Brain pericyte (primary cell): Measurements from ENCODE around the gene MTURN.
"Not testable (repeated sequence)": the region's sequence is repeated elsewhere in the genome, so short reads cannot be mapped to it uniquely, and the experiment has no call there.

Source experiments
- DNase-seq: peaks from one replicate; pipeline ENCODE4 v3.0.0-alpha.2; 2012; ENCODE audit warnings: low read depth, low spot score

Gene MTURN

DNA sequence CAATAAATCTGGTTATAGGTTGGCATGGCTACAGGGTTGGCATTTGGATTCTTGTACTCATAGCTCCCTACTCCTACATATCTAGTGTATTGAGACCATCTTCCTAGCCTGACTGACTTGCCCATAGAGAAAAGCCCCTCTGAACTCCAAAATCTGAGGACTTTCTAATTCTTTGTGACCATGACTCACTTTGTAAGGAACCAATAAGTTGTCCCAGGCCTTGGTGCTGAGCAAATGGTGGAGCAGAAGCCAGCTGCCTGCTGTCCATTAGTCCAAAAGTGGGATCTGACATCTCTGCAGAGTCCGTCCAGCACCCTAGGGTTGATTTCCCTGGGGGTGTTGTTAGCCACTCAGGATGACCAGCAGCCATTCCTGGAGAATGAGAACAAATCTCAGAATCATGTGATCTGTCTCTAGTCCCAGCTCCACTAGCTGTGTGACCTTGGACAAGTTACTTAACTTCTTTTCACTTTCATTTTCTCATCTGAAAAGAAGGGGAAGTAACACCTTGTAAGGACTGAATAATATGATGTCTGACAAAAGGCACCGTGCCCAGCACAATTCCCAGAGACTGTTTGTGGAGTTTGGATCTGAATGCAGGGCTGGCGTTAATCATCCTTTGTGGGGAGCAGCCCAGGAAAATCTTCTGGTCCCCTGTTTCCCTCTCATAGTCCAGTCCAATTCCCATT, 44.1 kb downstream of the MTURN start:
- DNase-seq: no peak

- DNase-seq: no peak
These were observed 45.9 kb downstream of the MTURN start for GRCh38 chr7:30180718-30181117.

DNA sequence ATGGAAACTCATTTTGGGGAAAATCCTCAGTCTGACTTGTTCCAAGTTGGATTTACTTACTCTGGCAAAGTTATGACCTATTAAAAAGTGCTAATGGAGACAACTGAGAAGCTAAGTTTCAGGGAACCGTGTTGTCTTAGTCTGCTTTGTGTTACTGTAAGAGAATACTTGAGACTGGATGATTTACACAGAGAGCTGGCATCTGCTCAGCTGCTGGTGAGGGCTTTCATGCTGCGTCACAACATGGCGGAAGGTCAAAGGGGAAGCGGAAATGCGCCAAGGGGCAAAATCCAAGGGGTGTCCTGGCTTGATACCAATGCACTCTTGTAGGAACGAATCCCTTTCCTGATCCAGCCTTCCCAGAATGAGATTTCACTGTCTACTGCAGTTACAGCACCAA, 46.4 kb downstream of the MTURN start:
- no peak for DNase-seq

GRCh38 chr7:30181736-30182522, 47.1 kb downstream of the MTURN start:
- no peak for DNase-seq

DNA sequence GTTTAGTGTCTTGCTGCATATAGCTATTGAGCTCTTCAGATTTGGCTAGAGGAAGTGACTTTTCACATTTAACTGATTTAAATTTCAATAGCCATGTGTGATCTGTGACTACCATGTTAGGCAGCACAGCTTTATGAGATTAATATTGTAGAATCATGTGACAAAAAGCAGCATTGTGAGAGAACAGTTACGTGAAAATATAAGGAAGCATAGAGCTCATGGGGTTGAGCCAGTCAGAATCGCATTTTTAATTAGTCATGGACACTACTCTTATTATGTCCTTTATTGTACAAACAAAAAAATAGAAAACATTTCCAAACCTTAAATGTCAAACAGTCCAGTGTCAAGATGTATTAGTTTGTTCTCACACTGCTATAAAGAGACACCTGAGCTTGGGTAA, 48.0 kb downstream of the MTURN start:
- DNase-seq: no peak

GRCh38 chr7:30183749-30184369, 49.1 kb downstream of the MTURN start:
- no peak for DNase-seq

- DNase-seq: no peak
These were observed 50.2 kb downstream of the MTURN start for GRCh38 chr7:30184791-30185487.

GRCh38 chr7:30185496-30185895, 50.7 kb downstream of the MTURN start:
- no peak for DNase-seq

GRCh38 chr7:30186725-30187124, 51.9 kb downstream of the MTURN start:
- no peak for DNase-seq

- no peak for DNase-seq
These were observed 52.7 kb downstream of the MTURN start for GRCh38 chr7:30187513-30187912.

DNA sequence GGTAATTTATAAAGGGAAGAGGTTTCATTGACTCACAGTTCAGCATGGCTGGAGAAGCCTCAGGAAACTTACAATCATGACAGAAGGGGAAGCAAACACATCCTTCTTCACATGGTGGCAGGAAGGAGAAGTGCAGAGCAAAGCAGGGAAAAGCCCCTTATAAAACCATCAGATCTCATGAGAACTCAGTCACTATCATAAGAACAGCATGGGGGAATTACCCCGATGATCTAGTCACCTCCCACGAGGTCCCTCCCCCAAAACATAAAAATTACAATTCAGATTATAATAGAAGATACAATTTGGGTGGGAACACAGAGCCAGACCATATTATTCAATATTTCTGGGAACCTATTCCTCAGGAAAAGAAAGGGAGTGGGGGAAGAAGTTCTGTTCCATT, 53.6 kb downstream of the MTURN start:
- not testable (repeated sequence) for DNase-seq

DNA sequence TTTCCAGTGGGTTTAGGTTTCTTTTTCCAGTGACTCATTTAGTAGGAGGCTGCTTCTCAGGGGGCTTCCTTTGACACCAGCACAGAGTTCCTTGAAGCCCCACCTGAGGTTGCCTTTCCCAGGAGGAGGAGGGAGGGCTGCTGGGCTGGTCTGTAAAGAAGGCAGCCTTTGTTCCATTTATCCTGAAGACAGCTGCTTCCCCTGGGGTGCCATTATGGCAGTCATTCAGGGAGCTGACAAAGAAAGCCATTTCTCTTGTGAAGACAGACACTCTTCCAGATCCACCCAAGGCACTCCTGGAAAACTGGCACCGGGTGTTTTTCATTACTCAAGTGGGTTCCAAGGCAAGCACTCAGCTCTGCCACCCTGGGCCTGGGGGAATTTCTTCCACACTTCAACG, 54.0 kb downstream of the MTURN start:
- DNase-seq: no peak

DNA sequence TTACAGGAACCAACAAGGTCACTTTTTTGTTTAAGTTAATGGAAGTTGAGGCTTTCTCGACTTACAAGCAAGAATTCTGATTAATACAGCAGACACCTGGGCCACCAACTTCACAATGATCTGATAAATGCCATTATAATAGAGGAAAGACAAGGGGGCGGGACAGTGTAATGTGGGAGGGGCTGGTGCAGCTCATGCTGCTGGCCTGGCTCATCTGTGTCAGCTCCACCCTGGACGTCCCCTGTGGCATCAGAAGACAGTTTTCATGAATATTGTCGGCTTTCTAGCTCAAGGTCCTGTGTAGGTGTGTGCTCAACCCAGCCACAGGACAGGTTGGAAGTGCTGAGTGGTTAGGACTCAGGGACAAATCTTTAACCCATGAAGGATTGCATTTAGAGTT, 57.0 kb downstream of the MTURN start:
- DNase-seq: no peak

- no peak for DNase-seq
These were observed 58.7 kb downstream of the MTURN start for GRCh38 chr7:30193336-30193943.

DNA sequence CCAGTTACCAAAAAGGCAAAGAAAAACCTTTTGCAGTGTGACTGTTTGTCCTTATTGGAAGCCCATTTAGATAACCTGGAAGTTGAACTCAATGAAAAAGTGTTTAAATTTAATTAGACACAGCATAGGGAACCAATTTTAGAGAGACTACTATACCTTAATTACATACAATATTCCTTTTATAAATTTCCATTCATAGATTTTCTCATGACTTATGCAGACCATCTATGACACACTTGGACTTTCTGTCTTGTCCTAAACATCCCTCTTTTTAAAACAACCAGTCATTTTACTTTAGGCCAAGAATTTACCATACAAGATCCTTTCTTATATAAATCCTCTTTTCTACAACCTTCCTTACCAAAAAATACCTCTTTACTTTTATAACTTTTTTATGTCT, 61.6 kb downstream of the MTURN start:
- DNase-seq: no peak

GRCh38 chr7:30197438-30197837, 62.7 kb downstream of the MTURN start:
- DNase-seq: no peak

DNA sequence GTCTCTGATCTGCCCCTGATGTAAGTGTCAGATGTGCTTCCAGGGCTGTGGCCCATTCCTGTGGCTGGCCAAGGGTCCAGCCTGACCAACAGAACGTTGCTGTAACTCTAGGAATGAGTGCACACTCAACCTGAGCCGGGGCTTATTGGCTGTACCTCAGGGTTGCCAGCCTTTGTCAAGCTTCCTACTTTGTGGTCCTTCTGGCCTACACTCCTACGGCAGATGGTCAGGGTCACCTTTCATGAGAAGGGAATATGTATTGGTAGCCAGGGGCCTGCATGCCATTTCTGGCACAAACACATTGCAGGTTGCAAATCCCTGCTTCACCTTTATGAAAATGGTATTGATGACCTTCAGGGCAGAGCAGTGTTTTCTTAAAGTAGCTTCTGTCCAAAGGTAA, 64.5 kb downstream of the MTURN start:
- DNase-seq: no peak

DNA sequence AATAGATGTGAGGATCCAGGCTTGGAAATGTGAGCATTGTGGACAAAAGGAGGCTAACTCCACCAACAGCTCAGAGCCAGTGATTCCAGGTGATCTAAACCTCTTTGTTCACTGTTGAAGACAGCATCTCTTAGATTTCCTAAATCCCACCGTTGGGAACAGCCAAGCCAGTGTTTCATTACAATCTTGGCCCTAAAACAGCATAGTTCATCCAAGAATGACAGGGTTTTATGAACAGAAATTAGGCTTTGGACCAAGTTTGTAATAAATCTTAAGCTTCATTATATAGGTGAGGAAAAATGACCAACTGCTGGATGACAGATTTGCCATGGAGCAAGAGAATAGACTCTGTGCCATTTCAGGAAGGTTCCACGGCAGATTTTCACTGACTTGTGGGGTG, 65.8 kb downstream of the MTURN start:
- DNase-seq: no peak

GRCh38 chr7:30201161-30201666, 66.4 kb downstream of the MTURN start:
- DNase-seq: no peak

- DNase-seq: no peak
These were observed 67.1 kb downstream of the MTURN start for GRCh38 chr7:30201921-30202320.

DNA sequence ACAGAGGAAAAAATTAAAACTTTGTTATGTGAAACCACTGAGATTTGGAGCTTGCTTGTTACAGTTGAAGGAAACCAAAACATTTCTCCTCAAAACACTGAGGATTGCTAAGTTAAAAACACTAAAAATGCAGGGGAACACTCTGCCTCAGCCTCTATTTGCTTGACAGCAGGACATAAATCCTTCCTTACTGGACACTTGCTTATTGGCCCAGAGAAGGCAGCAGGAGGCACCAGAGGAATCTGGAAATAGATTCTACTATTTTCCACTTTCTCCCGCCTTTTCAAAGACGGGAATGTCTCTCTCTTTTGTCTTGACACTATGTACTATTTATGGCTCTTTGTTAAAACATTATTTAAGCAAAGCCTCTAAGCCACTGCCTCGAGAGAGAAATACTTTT, 67.9 kb downstream of the MTURN start:
- DNase-seq: no peak

- no peak for DNase-seq
These were observed 71.7 kb downstream of the MTURN start for GRCh38 chr7:30206491-30206890.
